GM11168 (cell line): Measurements from ENCODE around the gene TRAF3.

ENCODE experiments used
- in situ Hi-C: fragments of 300-500 bp; cut with MboI; formaldehyde crosslinking; loops from one replicate; pipeline ENCODE4 v1.12.0; 2022; ENCODE audit warnings: low sequenced_read_pairs; ENCODE audit not compliant: unreplicated experiment

The TRAF3 gene, protein sequence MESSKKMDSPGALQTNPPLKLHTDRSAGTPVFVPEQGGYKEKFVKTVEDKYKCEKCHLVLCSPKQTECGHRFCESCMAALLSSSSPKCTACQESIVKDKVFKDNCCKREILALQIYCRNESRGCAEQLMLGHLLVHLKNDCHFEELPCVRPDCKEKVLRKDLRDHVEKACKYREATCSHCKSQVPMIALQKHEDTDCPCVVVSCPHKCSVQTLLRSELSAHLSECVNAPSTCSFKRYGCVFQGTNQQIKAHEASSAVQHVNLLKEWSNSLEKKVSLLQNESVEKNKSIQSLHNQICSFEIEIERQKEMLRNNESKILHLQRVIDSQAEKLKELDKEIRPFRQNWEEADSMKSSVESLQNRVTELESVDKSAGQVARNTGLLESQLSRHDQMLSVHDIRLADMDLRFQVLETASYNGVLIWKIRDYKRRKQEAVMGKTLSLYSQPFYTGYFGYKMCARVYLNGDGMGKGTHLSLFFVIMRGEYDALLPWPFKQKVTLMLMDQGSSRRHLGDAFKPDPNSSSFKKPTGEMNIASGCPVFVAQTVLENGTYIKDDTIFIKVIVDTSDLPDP

DNA sequence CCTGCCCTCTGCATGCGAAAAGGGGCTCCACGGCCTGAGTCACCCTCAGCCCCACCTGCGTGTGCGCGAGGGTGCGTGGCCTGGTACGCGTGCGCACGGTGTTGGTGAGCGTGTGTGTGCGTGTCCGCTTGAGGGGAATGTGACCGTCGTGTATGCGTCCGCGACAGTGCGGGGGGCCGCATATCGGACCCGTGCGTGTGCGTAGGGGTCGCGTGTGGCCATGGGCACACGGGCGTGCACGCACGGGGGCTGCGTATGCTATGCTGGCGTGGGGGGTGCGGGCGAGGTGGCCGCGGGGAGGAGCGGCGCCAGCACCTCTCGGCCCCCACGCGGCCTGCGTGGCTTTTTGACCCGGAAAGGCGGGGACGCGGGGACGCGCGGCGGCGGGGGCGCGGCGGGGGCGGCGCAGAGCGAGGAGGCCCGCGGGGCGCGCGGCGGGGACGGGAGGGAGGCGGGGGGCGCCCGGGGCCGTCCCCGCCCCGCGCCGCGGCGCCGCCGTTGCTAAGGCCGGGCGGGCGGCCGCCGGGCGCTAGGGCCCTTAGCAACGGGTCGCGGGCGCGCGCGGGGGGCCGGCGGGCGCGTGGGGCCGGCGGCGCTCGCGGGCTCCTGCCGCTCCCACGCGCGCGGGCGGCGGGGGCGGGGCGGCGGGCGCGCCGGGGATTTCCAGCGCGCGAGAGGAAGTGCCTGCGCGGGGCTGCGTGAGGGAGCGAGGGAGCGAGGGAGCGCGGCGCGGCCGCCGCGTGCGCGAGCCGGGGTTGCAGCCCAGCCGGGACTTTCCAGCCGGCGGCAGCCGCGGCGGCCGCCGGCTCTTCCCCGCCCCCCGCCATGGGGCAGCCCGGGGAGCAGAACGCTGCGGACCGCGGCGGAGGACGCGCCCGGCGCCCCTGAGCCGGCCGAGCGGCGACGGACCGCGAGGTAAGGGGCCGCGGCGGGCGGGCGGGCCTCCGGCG lies at the start of gene TRAF3:
Gene TRAF3 (plus strand): TSS at position 689 of the 950 bp plus-strand sequence. CDS start 92,753 bp downstream, outside the sequence.
- in situ Hi-C loops, result no loop called here

- in situ Hi-C loops, result no loop called here
These were observed 48.7 kb upstream of the TRAF3 start for GRCh38 chr14:102728501-102728900.

DNA sequence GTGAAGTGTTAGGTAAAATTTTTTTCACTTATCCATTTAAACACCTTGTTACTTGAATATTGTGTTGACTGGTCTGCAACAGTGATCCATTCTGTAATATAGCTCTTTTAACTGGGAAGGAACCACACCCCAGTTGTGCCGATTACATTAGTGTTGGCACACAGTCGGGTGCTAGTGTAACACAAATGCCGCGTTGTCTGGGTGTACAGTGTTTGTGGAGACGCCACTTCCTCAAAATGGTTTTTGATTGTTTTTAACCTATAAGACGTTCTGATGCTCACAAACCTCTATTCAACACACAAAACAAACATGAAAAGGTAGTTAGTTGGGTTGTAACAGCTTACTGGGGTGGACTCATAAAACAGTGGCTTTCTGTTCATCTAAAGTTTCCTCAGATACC lies 48.0 kb upstream of the TRAF3 start:
- in situ Hi-C loops, result no loop called here

DNA sequence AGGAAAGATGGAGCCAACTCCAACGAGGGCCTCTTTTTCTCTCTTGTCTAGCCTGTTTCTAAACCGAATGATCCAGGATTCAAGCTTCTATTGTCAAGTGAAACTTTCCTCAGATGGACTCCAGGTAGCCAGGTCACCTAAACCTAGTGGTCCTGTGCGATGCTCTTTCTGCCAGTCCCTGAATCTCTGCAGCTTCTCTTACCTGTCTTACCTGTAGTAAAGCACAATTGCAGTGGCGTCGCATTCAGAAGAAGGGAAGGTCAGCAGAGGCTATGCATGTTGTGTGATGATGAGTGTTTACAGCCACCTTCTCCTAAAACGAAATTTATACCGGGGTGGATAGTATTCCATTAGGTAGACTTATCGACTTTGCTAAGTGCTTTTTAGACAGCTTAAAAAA lies 47.4 kb upstream of the TRAF3 start:
- in situ Hi-C loops, result no loop called here

- in situ Hi-C loops, result no loop called here
These were observed 46.0 kb upstream of the TRAF3 start for GRCh38 chr14:102731101-102731870.

DNA sequence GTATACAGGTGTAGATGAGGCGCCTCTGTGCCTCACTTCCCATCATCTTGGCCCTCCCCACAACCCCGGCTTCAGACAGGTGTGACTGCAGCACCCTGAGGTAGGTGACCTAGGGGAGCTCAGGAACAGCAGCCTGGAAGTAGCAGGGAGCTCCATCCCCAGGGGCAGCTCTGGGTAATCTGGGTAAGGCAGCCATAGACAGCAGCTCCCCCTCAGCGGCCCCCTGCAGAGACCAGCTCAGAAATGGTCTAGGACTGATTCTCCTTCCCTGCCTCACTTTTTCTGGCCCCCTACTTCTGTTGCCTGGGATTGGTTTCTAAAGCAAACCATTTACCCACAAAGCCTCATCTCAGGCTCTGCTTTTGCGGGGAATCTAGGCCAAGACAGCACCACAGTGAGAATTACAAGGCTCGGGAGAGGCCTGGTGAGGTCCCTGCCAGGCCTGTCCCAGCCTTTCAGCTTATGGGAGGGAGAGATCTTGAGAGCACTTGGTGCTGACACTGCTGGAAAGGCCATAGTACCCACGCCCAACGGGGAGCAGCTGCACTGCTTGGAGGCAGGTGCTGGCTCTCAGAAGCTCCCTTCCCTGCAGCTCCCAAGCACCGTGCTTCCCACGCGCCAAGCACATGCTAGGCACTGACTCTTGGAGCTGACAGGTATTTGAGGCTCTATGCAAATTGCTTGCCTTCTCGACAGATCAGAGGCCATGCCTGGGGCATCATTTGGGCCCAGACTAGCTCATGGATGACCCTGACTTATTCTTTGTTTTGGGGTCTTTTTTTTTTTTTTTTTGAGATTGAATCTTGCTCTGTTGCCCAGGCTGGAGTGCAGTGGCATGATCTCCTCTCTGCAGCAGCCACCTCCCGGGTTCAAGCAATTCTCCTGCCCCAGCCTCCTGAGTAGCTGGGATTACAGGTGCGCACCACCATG lies 45.1 kb upstream of the TRAF3 start:
- in situ Hi-C loops, result no loop called here

GRCh38 chr14:102732924-102733323 lies 44.3 kb upstream of the TRAF3 start:
- in situ Hi-C loops, result no loop called here

GRCh38 chr14:102733326-102733725 lies 43.9 kb upstream of the TRAF3 start:
- in situ Hi-C loops, result no loop called here

DNA sequence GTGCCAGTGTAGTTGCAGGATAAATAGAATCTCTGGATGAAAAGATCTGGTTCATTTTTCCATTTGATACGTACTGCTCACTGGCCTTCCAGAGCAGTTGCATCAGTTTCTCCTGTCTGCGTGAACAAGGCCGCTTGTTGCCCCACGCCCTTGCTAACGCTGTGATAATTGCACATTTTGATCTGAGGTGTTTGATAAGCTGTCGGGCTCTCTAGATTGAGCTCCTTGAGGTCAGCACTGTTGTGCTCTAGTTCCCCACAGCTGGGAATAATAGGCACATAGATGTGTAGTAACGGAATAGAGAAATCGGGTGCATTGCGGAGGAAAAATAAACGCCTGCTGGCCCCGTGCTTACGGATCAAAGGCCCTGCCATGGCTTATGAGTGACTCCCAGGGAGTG lies 42.8 kb upstream of the TRAF3 start:
- in situ Hi-C loops, result no loop called here

DNA sequence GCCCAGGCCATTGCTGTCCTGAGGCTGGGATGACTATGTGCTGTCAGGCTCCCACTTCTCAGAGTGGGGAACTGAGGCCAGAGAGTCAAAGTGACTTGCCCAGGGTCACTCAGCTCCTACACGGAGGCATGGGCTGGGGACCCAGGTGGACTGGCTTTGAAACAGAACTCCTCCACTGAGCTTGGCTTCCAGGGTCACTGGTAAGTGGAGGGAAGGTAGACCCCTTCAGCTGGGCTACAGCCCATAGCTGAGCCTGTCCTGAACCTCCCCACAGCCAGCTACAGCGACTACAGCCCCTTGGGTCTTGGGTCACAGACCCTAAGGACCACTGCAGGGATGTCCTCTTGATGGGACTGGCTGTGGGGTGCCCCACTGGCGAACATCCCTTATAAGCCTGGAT lies 40.3 kb upstream of the TRAF3 start:
- in situ Hi-C loops, result no loop called here

DNA sequence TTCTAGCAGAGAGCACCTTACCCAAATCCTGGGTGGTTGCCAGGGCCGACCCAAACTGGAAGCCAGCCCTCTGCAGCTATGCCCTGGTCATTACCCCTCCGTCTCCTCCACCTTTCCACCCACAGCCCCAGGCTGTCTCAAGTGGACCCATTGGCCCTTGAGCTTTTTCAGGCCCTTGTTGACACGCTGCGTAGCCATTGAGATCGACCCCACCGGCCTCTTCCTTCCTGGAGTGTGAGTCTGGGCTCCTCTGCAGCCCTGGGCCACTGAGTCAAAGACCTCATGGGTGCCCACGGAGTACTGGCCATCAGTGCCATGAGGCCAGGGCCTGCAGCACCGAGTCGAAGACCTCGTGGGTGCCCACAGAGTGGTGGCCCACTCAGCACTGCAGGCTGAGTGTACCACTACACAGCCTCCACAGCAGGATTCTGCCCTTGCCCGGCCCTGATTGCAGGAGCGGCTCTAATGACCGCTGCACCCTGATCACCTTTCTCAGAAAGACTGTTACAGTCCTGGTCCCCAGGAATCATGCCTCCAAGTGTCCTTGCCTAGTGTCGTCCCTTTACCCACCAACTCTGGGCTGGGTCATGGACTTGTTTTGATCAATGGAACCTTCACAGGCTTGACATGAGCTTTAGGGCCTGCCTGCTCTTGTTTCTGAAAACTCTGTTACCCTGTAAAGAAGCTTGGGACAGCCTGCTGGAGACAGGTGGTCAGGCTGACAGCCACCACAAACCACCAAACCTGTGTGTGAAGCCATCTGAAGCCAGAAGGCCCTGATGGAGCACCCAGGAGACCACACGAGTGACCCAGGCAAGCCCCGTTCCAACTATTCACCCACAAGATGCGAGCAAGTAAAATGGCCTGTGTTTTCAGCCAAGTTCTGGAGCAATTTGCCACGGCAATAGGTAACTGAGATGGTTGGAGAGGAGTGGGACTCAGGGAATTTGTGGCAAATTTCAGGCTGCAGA lies 39.6 kb upstream of the TRAF3 start:
- in situ Hi-C loops, result no loop called here

DNA sequence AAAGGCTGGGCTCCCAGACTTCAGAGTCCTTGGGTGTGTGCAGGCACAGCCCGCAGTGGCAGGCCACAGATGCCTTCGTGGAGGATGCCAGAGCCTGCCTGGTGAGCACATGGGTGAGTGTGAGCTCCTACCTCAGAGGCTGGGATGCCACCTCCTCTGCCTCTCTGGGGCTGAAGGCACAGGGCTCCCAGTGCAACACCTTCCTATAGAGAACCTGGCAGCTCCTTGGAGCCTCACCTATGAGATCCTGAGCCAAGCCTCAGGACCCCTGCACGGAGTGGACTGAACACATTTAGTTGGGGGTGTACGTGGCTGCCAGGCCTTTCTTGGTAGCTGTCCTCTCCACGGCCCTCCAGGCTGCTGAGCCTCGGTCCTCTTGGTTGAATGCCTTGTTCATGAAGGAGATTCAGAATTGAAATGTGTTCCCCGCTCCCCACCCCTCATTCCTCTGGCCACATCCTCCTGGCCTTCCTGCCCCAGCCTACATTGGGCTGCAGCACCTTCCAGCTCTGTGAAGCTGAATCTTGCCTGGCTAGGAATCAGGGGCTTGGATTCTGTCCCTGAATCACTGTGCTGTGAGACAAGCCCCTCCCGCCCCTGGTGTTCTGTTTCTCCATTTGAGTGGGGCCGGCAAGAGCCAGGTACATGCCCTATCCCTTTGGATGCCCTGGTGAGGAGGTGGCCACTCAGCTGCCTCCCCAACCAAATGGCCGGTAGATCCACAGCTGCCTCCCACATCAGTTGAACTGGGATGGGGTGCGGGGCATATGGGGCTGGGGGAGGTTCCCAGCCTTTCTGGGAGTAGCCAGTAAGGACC lies 38.7 kb upstream of the TRAF3 start:
- in situ Hi-C loops, result no loop called here

GRCh38 chr14:102739190-102739469 lies 38.1 kb upstream of the TRAF3 start:
- in situ Hi-C loops, result no loop called here

- in situ Hi-C loops, result no loop called here
These were observed 30.4 kb upstream of the TRAF3 start for GRCh38 chr14:102746634-102747438.

DNA sequence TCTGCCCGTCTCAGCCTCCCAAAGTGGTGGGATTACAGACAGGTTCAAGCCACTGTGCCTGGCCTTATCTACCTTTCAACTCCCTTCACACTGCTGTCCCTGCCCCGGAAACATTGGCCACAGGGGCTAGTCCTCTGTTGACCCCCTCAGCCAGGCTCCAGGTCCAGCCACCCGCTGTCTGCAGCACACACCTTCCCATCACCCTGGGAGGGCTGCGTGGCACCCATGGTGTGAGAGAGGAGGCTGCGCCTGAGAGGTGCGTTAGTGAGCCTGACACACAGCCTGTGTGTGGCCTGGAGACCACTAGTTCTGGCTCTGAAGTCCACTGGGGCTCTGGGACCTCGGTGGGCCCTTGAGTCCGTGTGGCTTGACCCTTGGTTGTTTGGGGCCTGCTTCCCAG lies 28.4 kb upstream of the TRAF3 start:
- in situ Hi-C loops, result no loop called here
